NCI-H1417 (cell line): ENCODE measurements around the gene RPS26.
"Not testable (repeated sequence)": the region's sequence is repeated elsewhere in the genome, so short reads cannot be mapped to it uniquely, and the experiment has no call there.

ENCODE experiments used
- DNase-seq, 3 experiments: peaks; one replicate each; lab custom pipeline; 2025; lab: John Stamatoyannopoulos, UW

The RPS26 gene

DNA sequence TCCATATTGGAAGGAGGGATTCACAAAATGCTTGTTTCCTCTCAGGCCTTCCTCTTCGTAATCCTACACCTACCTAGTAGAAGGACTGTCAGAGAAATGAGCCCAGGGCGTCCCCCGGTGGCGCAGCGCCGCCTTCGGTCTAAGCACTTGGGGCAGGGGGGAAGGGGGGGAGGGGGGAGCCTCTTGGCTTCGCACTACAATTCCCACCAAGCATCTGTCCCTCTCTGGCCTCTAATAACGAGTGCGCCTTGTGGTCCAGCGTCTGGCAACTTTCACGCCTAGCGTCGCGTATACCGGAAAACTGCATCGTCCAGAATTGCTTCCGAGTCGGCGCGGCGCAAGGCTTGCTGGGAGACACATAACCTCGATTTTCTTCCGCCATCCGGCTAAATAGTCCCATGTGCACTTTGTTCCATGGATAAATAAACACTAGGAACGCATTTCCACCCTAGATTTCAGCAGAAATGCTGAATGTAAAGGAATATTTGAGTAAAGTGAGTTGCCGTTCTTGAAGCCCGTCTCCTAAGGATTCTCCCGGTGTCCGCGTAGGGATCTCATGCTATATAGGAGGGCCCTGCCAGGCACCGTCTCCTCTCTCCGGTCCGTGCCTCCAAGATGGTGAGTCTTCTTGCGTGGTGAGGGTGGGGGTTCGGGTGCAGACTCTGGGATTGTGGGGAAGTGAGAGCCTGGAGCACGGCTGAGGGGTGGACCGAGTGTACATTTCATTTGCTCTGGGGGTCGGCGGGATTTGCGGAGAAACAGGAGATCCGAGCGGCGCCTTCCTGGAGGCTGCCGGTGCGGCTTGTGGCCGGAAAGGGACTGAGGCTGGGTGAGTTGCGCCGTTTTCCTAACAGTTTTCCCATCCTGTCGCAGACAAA is at the start of gene RPS26:
Gene RPS26, plus strand, starts transcription at position 367 of the 878 bp plus-strand sequence. Its CDS starts 249 bp downstream, at position 616.
- peak; percentile 99 to 100 (median 100) for DNase-seq

DNA sequence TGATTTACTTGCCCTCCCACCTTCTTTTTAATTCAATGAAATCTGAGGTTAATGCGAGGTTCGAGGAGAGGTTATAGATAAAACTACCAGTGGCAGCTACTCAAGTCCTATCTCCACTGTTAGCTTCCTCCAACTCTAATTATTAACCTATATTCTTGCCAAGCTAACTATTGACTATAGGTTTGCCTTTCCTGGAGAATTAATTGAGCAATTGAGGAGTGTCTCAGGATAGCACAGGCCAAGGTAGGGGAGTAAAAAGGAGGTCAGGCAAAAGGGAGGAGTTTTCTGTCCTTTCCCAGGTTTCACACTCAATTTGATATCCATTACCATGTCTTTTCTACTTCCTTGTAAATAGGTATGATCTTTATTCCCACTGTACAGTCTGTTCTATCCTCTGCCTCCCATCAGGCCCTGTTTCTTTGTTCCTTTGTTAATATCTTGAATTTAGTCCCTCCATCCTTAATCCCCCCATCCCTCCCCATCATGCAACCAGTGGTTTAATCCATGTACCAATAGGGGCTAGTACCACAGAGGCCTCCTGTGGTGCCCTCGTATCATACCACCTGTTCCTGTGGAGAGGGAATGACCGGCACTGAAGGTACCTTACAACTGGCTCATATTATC is 48.4 kb upstream of the RPS26 start:
- no peak for DNase-seq

GRCh38 chr12:55995366-55995765 is 46.4 kb upstream of the RPS26 start:
- DNase-seq, result no peak

DNA sequence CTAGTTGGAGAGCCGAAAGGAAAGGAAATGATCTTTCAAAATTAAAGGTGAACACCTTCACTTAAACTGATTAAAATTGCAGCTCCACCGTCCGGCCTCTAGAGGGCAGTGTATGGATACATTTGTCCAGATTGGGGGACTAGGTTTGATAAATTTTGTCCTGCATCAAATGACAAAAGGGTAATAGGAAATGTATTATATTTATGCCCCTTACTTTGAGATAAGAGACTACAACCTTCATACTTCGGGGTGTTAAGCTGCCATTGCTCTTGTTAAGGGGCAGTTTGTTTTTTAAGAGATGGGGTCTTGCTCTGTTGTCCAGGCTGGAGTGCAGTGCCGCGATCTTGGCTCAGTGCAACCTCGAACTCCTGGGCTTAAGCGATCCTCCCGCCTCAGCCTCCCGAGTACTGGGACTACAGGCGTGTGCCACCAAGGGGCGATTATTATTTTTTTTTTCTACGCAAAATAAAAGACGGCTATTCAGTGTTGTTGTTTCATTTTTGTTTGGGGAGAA is 45.5 kb upstream of the RPS26 start:
- peak; percentile 36 to 85 (median 84) for DNase-seq

- peak; percentile 90 to 96 (median 94) for DNase-seq
These were observed 44.8 kb upstream of the RPS26 start, which contains the start of gene SUOX for GRCh38 chr12:55996715-55997534. Gene SUOX, plus strand, starts transcription at chr12:55997276. Its CDS starts 4,946 bp downstream, at chr12:56002222.

- no peak for DNase-seq
These were observed 44.2 kb upstream of the RPS26 start for GRCh38 chr12:55997535-55997859.

- not testable (repeated sequence) for DNase-seq
These were observed 42.2 kb upstream of the RPS26 start for GRCh38 chr12:55999522-55999921.

DNA sequence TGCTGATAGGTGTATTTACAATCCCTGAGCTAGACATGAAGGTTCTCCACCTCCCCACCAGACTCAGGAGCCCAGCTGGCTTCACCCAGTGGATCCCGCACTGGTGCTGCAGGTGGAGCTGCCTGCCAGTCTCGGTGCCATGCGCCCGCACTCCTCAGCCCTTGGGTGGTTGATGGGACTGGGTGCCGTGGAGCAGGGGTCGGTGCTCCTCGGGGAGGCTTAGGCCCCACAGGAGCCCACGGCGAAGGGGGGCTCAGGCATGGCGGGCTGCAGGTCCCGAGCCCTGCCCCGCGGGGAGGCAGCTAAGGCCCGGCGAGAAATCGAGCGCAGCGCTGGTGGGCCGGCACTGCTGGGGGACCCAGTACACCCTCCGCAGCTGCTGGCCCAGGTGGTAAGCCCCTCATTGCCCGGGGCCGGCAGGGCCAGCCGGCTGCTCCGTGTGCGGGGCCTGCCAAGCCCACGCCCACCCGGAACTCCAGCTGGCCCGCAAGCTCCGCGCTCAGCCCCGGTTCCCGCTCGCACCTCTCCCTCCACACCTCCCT is 41.6 kb upstream of the RPS26 start:
- DNase-seq, result not testable (repeated sequence)

DNA sequence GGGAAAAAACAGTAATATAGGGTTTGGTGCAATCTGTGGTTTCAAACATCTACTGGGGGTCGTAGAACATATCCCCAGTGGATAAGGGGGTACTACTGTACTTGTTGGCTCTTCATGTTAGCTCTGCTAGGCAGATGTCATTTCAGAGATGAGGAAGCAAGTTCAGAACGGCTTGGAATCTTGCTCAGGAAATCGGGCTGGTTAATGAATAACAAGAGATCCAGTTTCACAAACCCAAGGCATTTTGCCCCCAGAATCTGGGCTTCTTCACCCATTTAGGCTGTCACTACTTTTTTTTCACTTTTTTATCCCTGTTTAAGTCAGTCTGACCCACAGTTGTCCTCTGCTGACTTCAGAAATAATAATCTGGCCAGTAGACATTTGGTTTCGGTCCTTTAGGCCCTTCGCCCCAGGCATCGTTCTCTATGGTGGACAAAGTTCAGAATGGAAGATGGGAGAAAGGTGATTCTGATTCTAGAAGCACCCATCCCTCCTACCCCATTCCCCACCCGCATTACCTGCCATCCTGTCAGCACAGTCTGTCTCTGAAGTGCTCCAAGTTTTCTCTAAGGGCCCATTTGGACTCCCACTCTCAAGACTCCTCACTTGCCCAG is 40.1 kb upstream of the RPS26 start:
- DNase-seq, result no peak

- not testable (repeated sequence) for DNase-seq
These were observed 38.3 kb upstream of the RPS26 start for GRCh38 chr12:56003376-56003775.

DNA sequence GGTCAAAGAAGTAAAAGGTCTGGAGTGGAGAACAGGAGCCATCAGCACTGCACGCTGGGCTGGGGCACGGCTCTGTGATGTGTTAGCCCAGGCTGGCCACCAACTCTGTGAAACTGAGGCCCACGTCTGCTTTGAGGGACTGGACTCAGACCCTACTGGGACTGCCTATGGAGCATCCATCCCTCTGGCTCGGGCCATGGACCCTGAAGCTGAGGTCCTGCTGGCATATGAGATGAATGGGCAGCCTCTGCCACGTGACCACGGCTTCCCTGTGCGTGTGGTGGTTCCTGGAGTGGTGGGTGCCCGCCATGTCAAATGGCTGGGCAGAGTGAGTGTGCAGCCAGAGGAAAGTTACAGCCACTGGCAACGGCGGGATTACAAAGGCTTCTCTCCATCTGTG is 37.5 kb upstream of the RPS26 start:
- no peak for DNase-seq

DNA sequence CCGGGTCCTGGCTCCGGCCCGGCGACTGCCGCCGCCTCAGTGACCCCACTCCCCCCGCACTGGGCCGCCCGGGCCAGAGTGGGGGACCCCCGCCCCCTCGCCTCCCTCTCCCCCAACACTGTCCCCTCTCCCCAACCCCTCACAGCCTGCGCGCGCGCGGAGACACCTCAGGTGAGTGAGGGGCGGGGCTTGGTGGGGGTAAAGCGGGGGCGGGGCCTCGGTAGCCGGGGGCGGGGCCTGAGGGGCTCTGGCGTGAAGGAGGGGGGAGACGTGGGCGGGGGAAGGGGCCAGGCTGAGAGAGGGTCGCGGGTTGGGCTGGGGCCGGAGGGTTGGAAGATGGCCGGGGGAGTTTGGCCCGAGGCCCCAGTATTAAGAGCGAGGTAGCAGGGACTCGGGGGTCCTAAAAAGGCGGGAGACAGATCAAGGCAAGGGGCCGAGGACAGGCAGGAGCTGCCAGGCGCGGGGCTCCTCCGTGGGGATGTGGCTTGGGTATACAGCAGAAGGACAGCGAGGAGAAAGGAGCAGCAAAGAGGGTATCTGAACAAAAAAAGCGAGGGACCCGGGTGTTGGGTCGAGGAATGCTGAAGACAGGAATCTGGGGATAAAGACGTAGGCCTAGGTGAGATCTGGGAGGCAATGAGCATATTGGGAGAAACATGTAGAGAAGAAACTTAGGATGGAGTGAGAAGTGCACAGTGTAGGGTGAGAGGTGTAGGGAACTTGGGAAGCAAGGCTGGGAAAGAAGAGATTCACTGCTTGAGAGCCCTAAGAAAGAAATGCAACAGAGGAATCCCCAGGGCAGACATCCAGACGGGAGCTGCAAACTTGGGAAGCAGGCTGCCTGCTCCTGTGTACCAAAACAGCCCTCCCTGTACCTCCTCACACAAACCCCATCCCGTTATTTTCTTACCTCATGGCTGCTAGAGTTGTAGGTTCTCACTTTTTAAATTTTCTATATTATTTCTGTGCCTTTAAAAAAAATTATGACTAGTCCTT is 33.9 kb upstream of the RPS26 start:
- DNase-seq, result peak; percentile 80 to 93 (median 93)

DNA sequence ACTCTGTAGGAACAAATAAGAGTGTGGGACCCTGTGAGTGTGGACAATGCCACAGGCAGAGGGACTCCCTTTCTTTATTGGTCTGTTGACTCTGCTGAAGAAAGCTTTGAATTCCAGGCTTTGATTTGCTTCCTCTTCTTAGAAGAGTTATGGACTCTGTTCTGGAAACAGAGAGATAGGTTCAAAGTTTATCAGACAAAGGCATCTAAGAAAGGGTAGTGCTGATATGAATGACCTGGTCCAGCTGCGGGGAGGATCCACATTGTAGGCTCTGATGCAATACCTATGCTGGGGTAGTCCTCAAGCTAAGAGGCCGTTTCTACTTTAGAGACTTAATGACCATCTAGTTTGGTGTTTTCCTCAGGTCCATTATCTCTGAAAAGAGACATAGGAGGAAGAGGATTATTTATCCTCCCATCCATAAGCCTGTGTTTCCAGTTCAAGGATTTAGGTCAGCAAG is 31.6 kb upstream of the RPS26 start:
- DNase-seq, result no peak

GRCh38 chr12:56011509-56012090 is 30.1 kb upstream of the RPS26 start:
- no peak for DNase-seq

DNA sequence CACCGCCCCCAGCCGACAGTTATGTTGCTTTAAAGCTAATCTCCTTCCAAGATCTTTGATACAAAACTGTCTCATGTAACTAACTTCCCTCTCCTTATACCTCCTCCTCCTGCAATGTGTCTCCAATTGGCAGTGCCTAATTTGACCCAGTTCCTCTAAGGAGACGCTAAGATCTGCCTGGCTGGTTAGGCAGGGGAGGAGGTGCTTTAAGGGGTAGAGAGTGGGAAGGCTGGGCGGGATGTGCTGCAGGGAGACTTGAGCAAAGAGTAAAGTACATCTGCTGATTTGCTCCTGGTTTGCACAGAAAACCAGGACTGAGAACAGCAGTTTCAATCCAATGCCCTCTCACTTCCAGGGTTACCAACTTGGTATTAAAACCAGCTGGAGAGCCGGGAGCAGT is 28.2 kb upstream of the RPS26 start:
- no peak for DNase-seq

DNA sequence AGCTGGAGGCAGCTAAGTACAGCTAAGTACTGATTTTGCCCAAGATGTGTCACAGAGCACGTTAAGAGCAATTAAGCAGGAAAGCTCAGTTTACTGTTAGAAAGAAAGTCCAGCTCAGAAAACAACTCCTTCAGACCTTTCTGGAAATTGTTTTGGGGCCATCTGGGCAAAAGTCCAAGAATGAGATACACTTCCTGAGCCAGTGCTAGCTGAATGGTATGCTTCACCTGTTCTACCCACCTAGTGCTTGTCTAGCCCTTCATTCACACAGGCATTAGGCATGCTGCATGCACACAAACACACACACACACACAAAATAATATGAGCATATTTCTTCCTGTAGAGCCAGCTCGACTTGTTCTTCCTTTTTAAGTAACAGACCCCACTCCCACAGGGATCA is 27.5 kb upstream of the RPS26 start:
- DNase-seq, result no peak

- DNase-seq, result no peak
These were observed 24.5 kb upstream of the RPS26 start for GRCh38 chr12:56017181-56017580.

GRCh38 chr12:56018356-56018755 is 23.4 kb upstream of the RPS26 start:
- DNase-seq, result no peak

DNA sequence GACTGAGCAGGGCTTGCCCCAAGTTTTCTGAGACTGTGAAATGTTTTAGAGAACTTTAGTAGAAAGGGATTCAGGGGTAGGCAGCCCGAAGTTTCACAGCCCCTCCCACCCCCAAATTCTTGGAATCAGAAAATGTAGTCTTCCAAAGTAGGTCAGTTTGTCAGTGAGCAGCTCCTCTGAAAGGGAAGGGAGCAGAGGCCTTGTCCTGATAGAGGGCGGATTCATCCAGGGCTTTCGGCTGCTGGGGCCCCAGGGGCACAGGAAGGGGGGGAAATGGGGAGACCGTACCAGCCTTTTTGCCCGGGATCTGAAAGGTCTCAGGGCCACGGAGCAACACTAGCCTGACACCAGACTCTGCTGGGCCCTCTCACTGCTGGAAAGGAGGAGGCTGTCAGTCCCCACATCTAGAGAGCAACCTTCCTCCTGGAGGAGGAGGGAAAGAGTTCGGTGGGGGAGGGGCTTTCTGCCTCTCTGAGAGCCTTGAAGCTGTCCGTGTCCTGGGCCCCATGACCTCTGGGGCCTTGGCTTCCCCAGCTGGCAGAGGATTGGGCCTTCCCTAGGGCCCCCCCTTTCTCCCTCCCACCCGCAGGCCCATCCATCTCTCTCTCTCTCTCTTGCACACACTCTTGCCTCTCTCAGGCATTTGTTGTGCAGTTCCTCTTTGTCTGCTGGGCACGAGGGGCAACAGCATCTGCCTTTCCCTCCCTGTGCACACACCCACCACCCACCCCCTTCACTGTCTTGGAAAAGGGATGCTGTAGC is 21.1 kb upstream of the RPS26 start, which contains the start of gene IKZF4:
Gene IKZF4, plus strand, starts transcription at position 621 of the 762 bp plus-strand sequence. CDS start 451 bp downstream, outside the sequence.
- DNase-seq, result peak in 2 of 3 experiments; percentile 69 to 82
